Ramos (cell line): ENCODE data around the gene SPHKAP.
"Not testable (repeated sequence)": the region's sequence is repeated elsewhere in the genome, so short reads cannot be mapped to it uniquely, and the experiment has no call there.

Experiments
- in situ Hi-C: fragments of 300-500 bp; cut with MboI; formaldehyde crosslinking; loops from one replicate; pipeline ENCODE4 v1.14.3; 2022; ENCODE audit warnings: low sequenced_read_pairs; ENCODE audit not compliant: unreplicated experiment

Gene SPHKAP

GRCh38 chr2:228181098-228182019 is at the start of gene SPHKAP:
TSS of gene SPHKAP (minus strand) at chr2:228181687. CDS start at chr2:228181598, 89 bp downstream.
- in situ Hi-C loops, result no loop called here

GRCh38 chr2:228227466-228227865 is 46.0 kb upstream of the SPHKAP start:
- in situ Hi-C loops, result no loop called here

GRCh38 chr2:228224410-228224809 is 42.9 kb upstream of the SPHKAP start:
- in situ Hi-C loops, result no loop called here

- in situ Hi-C loops, result not testable (repeated sequence)
These were observed 37.1 kb upstream of the SPHKAP start for GRCh38 chr2:228218593-228218992.

GRCh38 chr2:228197504-228197903 is 16.0 kb upstream of the SPHKAP start:
- in situ Hi-C loops, result no loop called here

- in situ Hi-C loops, result no loop called here
These were observed 1.0 kb downstream of the SPHKAP start for GRCh38 chr2:228180181-228181097.

GRCh38 chr2:228167290-228167689 is 14.2 kb downstream of the SPHKAP start:
- in situ Hi-C loops, result no loop called here

- in situ Hi-C loops, result no loop called here
These were observed 16.8 kb downstream of the SPHKAP start for GRCh38 chr2:228164718-228165117.

GRCh38 chr2:228157841-228158240 is 23.6 kb downstream of the SPHKAP start:
- in situ Hi-C loops, result no loop called here

GRCh38 chr2:228144961-228145360 is 36.5 kb downstream of the SPHKAP start:
- in situ Hi-C loops, result no loop called here

- in situ Hi-C loops, result no loop called here
These were observed 40.5 kb downstream of the SPHKAP start for GRCh38 chr2:228140934-228141528.

GRCh38 chr2:228136027-228136426 is 45.5 kb downstream of the SPHKAP start:
- in situ Hi-C loops, result no loop called here

- in situ Hi-C loops, result no loop called here
These were observed 46.2 kb downstream of the SPHKAP start for GRCh38 chr2:228135300-228135699.

GRCh38 chr2:228131833-228132232 is 49.7 kb downstream of the SPHKAP start:
- in situ Hi-C loops, result no loop called here

- in situ Hi-C loops, result no loop called here
These were observed 55.1 kb downstream of the SPHKAP start for GRCh38 chr2:228126401-228126800.

- in situ Hi-C loops, result no loop called here
These were observed 62.5 kb downstream of the SPHKAP start for GRCh38 chr2:228118940-228119339.

- in situ Hi-C loops, result no loop called here
These were observed 73.6 kb downstream of the SPHKAP start for GRCh38 chr2:228107846-228108245.

GRCh38 chr2:228105526-228106250 is 75.8 kb downstream of the SPHKAP start:
- in situ Hi-C loops, result no loop called here

GRCh38 chr2:228104215-228104614 is 77.3 kb downstream of the SPHKAP start:
- in situ Hi-C loops, result no loop called here

GRCh38 chr2:228103379-228103778 is 78.1 kb downstream of the SPHKAP start:
- in situ Hi-C loops, result no loop called here
